ENCODE data around the gene HSPG2.

HSPG2 gene

DNA sequence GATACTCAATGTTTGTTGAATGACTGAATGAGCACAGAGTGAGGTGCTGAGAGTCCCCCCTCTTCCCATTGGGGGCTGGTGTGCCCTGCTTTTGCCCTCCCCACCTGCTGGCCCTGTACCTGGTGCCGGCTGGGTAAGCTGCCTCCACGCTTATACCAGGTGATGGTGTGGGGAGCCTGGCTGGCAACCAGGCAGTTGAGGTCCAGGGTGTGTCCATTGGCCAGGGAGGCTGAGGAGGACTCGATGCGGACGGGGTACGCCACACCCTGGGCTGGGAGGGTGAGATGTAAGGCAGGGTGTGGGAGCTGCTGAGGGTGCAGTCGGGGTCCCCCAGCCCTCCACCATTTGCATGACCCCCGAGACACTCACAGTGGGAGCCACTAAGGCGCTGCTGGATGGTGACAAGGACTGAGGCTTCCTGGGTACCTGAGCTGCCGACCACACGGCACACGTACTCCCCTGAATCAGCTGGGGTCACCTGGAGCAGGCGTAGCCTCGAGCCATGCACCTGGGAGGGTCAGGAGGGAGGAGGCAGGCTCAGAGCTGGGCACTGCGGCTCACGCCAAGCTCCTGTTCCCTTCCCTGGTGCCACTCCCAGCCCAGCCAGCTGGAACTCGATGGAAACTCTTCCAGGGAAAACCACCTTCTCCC lies 88.5 kb downstream of the HSPG2 start:
- Histone ChIP-seq H3K4me3 (ENCODE audit: insufficient read depth, low read length, poor library complexity, severe bottlenecking) (no peak overlapping the region), H2AFZ (ENCODE audit: low read depth, low read length, severe bottlenecking) (no peak overlapping the region), H3F3A (ENCODE audit: insufficient read depth) (no peaks in the 10 kb centered on the region), H3K9ac (ENCODE audit: low read length) (no peak overlapping the region), H3K9me2 (replicated peaks; ENCODE audit: insufficient read depth, low read length) (no peaks in the 10 kb centered on the region), H3K79me2 (ENCODE audit: insufficient read depth, low read length) (no peaks in the 10 kb centered on the region), H4K20me1 (ENCODE audit: low read depth, low read length) (no peaks in the 10 kb centered on the region), H3K9me3 (ENCODE audit: insufficient read depth, low read length) (no peaks in the 10 kb centered on the region), H3K4me2 (ENCODE audit: low read depth, low read length, poor library complexity, severe bottlenecking) (no peak overlapping the region), H3K27me3 (ENCODE audit: low read length) (no peaks in the 10 kb centered on the region), H3K36me3 (ENCODE audit: low read length) (no peaks in the 10 kb centered on the region), H3K27ac (ENCODE audit: low read depth, low read length) (no peak overlapping the region)
- no peak for TF ChIP-seq EZH2phosphoT487 (conservative IDR thresholded peaks at IDR 0.05; ENCODE audit: low read length)
- TF ChIP-seq, protein P1, sequence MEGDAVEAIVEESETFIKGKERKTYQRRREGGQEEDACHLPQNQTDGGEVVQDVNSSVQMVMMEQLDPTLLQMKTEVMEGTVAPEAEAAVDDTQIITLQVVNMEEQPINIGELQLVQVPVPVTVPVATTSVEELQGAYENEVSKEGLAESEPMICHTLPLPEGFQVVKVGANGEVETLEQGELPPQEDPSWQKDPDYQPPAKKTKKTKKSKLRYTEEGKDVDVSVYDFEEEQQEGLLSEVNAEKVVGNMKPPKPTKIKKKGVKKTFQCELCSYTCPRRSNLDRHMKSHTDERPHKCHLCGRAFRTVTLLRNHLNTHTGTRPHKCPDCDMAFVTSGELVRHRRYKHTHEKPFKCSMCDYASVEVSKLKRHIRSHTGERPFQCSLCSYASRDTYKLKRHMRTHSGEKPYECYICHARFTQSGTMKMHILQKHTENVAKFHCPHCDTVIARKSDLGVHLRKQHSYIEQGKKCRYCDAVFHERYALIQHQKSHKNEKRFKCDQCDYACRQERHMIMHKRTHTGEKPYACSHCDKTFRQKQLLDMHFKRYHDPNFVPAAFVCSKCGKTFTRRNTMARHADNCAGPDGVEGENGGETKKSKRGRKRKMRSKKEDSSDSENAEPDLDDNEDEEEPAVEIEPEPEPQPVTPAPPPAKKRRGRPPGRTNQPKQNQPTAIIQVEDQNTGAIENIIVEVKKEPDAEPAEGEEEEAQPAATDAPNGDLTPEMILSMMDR (IDR thresholded peaks at IDR 0.05; ENCODE audit: insufficient read depth, low read length, poor library complexity, severe bottlenecking), result no peak

DNA sequence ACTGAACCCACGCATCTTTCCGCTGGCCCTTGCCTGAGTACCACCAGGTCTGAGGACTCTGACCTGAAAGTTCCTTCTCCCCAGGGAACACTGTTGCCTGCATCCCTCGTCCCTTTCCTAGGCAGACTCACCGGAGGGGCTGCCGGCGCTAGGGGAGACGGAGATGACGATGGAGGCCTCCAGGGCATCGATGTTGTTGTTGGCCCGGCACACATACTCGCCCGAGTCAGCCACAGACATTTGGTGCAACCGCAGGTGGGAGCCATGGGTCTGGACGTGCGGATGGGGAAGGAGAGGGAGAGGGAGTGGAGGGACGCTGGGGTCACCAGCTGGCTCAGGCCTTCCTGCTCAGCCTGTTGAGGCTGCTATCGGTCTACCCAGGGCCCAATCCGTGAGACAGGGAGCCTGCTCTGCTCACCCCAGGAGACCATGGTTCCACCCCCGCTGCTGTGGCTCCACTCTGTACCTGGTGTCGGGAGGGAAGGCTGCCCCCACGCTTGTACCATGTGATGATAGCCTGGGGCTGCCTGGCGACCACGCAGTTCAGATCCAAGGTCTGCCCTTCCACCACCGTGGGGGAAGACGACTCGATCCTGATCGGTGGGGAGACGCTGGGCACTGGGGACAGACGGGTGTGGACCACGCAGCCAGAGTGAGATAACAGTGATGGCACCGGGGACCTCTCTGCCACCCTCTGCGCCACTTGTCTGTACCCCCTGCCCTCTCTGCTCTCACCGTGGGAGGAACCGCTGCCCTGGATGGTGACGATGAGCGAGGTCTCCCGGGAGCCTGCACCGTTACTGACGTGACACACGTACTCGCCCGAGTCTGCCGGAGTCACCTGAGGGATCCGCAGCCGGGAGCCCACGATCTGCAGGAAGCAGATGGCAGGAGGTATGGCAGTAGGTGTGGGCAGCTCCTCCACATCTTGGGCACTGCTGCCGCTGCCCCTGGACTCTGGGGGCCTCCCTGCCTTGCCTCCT lies 89.6 kb downstream of the HSPG2 start:
- no peaks in the 10 kb centered on the region for H3K36me3 ChIP-seq (ENCODE audit: low read length)
- H3F3A ChIP-seq (ENCODE audit: insufficient read depth), result no peaks in the 10 kb centered on the region

DNA sequence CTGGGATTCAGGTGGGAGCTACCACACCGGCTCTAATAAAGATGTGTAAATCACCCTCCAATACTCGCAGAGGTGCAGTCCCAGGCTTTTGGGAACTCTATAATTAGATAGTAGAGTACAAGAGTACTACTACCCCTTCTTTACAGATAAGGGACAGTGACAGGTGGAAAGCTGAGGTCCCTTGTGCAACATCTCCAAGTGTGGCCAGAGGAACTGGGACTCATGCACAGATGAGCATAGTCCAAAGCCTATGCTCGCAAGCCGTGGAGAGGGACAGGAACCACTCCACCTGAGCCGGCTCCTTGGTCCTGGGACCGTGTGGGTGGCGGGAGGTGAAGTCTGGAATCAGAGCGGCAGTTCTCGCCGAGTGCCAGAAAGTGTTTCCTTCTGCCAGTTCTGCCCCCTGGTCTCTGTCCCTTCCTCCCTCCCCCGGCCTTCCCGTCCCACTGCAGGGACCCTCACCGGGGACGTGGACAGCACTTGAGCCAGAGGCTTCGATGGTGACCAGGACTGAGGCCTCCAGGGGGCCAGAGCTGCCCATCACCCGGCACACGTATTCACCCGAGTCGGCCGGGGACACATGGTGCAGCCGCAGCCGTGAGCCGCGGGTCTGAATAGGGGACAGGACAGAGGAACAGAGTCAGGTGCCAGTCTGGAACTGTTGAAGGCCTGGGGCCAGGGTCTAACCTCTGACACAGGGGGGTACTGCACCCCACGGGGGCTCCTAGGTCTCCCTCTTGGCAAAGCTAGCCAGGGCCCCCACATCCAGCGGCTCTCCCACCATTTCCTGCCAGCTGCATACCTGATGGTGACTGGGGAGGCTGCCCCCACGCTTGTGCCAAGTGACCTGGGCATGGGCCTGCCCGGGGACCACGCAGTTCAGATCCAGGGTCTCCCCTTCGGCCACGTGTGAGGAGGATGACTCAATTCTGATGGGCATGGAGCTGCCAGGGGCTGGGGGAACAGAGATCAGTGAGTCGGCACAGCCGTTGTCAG lies 91.2 kb downstream of the HSPG2 start:
- no peak for TF ChIP-seq EZH2phosphoT487 (conservative IDR thresholded peaks at IDR 0.05; ENCODE audit: low read length)
- TF ChIP-seq, protein P1 (IDR thresholded peaks at IDR 0.05; ENCODE audit: insufficient read depth, low read length, poor library complexity, severe bottlenecking), result no peak
- no peak overlapping the region for H3K9ac ChIP-seq (ENCODE audit: low read length)
- H3K36me3 ChIP-seq (ENCODE audit: low read length), result no peaks in the 10 kb centered on the region
- H3K27me3 ChIP-seq (ENCODE audit: low read length), result no peaks in the 10 kb centered on the region
- no peak overlapping the region for H3K4me2 ChIP-seq (ENCODE audit: low read depth, low read length, poor library complexity, severe bottlenecking)
- no peak overlapping the region for H2AFZ ChIP-seq (ENCODE audit: low read depth, low read length, severe bottlenecking)
- H3K9me3 ChIP-seq (ENCODE audit: insufficient read depth, low read length), result no peaks in the 10 kb centered on the region
- no peak overlapping the region for H3K4me3 ChIP-seq (ENCODE audit: insufficient read depth, low read length, poor library complexity, severe bottlenecking)
- H3K27ac ChIP-seq (ENCODE audit: low read depth, low read length), result no peak overlapping the region
- no peaks in the 10 kb centered on the region for H4K20me1 ChIP-seq (ENCODE audit: low read depth, low read length)
- H3K9me2 ChIP-seq (replicated peaks; ENCODE audit: insufficient read depth, low read length), result no peaks in the 10 kb centered on the region
- H3F3A ChIP-seq (ENCODE audit: insufficient read depth), result no peaks in the 10 kb centered on the region
- H3K79me2 ChIP-seq (ENCODE audit: insufficient read depth, low read length), result no peaks in the 10 kb centered on the region

More for the DNA sequence above, 89.6 kb downstream of the HSPG2 start:
- H3K4me3 ChIP-seq (ENCODE audit: insufficient read depth, low read length, poor library complexity, severe bottlenecking), result no peak overlapping the region
- H3K27ac ChIP-seq (ENCODE audit: low read depth, low read length), result no peak overlapping the region
- no peaks in the 10 kb centered on the region for H3K27me3 ChIP-seq (ENCODE audit: low read length)
- H3K4me2 ChIP-seq (ENCODE audit: low read depth, low read length, poor library complexity, severe bottlenecking), result no peak overlapping the region
- no peaks in the 10 kb centered on the region for H3K9me2 ChIP-seq (replicated peaks; ENCODE audit: insufficient read depth, low read length)
- no peaks in the 10 kb centered on the region for H3K9me3 ChIP-seq (ENCODE audit: insufficient read depth, low read length)
- H2AFZ ChIP-seq (ENCODE audit: low read depth, low read length, severe bottlenecking), result no peak overlapping the region
- H4K20me1 ChIP-seq (ENCODE audit: low read depth, low read length), result no peaks in the 10 kb centered on the region
- no peak overlapping the region for H3K9ac ChIP-seq (ENCODE audit: low read length)
- TF ChIP-seq, protein P1 (IDR thresholded peaks at IDR 0.05; ENCODE audit: insufficient read depth, low read length, poor library complexity, severe bottlenecking), result no peak
- TF ChIP-seq EZH2phosphoT487 (conservative IDR thresholded peaks at IDR 0.05; ENCODE audit: low read length), result no peak
- no peaks in the 10 kb centered on the region for H3K79me2 ChIP-seq (ENCODE audit: insufficient read depth, low read length)

Measured in SU-DHL-6 (cell line).